HepG2 (cell line): ENCODE results near the gene PROX1. TPM values are rescaled to one million over a fixed set of nuclear protein-coding genes. Genes with fewer than 3 reads are reported as not detected.
A peak's percentile ranks its signal among the peaks of the same experiment; 100 is the strongest.

Experiments used
- FOXK2 ChIP-seq: fragments of 450-650 bp; IDR thresholded peaks from 2 replicates; pipeline ENCODE4 v1.6.1; 2016
- GPN1 ChIP-seq: sonication (generic); formaldehyde crosslinking; IDR thresholded peaks from 2 replicates; pipeline ENCODE4 v1.5.1; 2020; ENCODE audit warnings: missing genetic modification reagents, borderline replicate concordance
- KLF15 ChIP-seq: sonication (generic); formaldehyde crosslinking; IDR thresholded peaks from 2 replicates; pipeline ENCODE4 v1.8.1; 2023; ENCODE audit warnings: borderline replicate concordance, mild to moderate bottlenecking, inconsistent platforms, missing genetic modification reagents, mixed read lengths
- MTF1 ChIP-seq: sonication (generic); formaldehyde crosslinking; IDR thresholded peaks from 2 replicates; pipeline ENCODE4 v1.5.0; 2020; ENCODE audit warnings: missing genetic modification reagents
- RFX3 ChIP-seq: IDR thresholded peaks from 2 replicates; pipeline ENCODE4 v1.6.1; 2016; ENCODE audit warnings: missing biosample characterization, missing genetic modification reagents
- RNF2 ChIP-seq: fragments of 450-650 bp; conservative IDR thresholded peaks from 2 replicates; pipeline ENCODE4 v1.6.1; 2016; ENCODE audit warnings: low read depth
- ZC3H13 ChIP-seq: sonication (generic); formaldehyde crosslinking; IDR thresholded peaks from 2 replicates; pipeline ENCODE4 v1.8.1; 2023; ENCODE audit warnings: mild to moderate bottlenecking, missing genetic modification reagents, moderate library complexity
- ZNF260 ChIP-seq: sonication (generic); formaldehyde crosslinking; IDR thresholded peaks from 2 replicates; pipeline ENCODE4 v1.4.0; 2020; ENCODE audit warnings: missing genetic modification reagents, low read depth, mild to moderate bottlenecking, borderline replicate concordance
- ZNF549 ChIP-seq: sonication (generic); formaldehyde crosslinking; IDR thresholded peaks from 2 replicates; pipeline ENCODE4 v1.5.0; 2020; ENCODE audit warnings: missing genetic modification reagents
- ZNF552 ChIP-seq: sonication (generic); formaldehyde crosslinking; IDR thresholded peaks from 2 replicates; pipeline ENCODE4 v1.9.0; 2022; ENCODE audit warnings: missing genetic modification reagents, mild to moderate bottlenecking, borderline replicate concordance
- ZNF556 ChIP-seq: sonication (generic); formaldehyde crosslinking; IDR thresholded peaks from 2 replicates; pipeline ENCODE4 v1.4.0; 2020; ENCODE audit warnings: mild to moderate bottlenecking, missing genetic modification reagents, borderline replicate concordance
- ZNF737 ChIP-seq: sonication (generic); formaldehyde crosslinking; IDR thresholded peaks from 2 replicates; pipeline ENCODE4 v1.5.0; 2020; ENCODE audit warnings: missing genetic modification reagents, mild to moderate bottlenecking, borderline replicate concordance
- ZNF746 ChIP-seq: sonication (generic); formaldehyde crosslinking; IDR thresholded peaks from 2 replicates; pipeline ENCODE4 v1.8.0; 2022; ENCODE audit warnings: mild to moderate bottlenecking, missing genetic modification reagents
- ZNF761 ChIP-seq: sonication (generic); formaldehyde crosslinking; conservative IDR thresholded peaks from 2 replicates; pipeline ENCODE4 v1.4.0; 2020; ENCODE audit warnings: mild to moderate bottlenecking, missing genetic modification reagents
- polyA plus RNA-seq, 8 experiments: library from polyadenylated mRNA; depleted of rRNA in 3 of 8; stranded (reverse) in 7 of 8; unstranded in 1 of 8; fragments of >200 nt; fragmentation: Illumina TruSeq in 4 of 8; extraction: Trizol in 4 of 8; gene quantifications; 2 replicates each; pipeline versions ENCODE4 v1.2.1 to v1.2.3, GENCODE V29; 2011 to 2016; ENCODE audit warnings: low read depth in 4 of 8, missing spikeins in 1 of 8, mixed read lengths in 1 of 8; ENCODE audit not compliant: insufficient read depth in 1 of 8
- total RNA-seq, 5 experiments: library from RNA; depleted of rRNA; stranded (reverse); fragments of >200 nt; fragmentation: Illumina TruSeq; extraction: Trizol; gene quantifications; 2 replicates each; pipeline ENCODE4 v1.2.3, GENCODE V29; 2016; ENCODE audit warnings: low read depth in 1 of 5
- TF ChIP-seq, protein P1 (sequence below): sonication (generic); formaldehyde crosslinking; IDR thresholded peaks from 2 replicates; pipeline ENCODE4 v1.4.0; 2020; ENCODE audit warnings: missing genetic modification reagents, mild to moderate bottlenecking, borderline replicate concordance
- TF ChIP-seq, protein P2 (sequence below): sonication (generic); formaldehyde crosslinking; IDR thresholded peaks from 2 replicates; pipeline ENCODE4 v1.5.0; 2020; ENCODE audit warnings: missing genetic modification reagents
- TF ChIP-seq, protein P3 (sequence below): sonication (generic); formaldehyde crosslinking; conservative IDR thresholded peaks from 2 replicates; pipeline ENCODE4 v1.8.0; 2022; ENCODE audit warnings: mild to moderate bottlenecking, moderate library complexity, missing genetic modification reagents
- TF ChIP-seq, protein P4 (sequence below): sonication (generic); formaldehyde crosslinking; IDR thresholded peaks from 2 replicates; pipeline ENCODE4 v1.5.0; 2020; ENCODE audit warnings: mild to moderate bottlenecking, missing genetic modification reagents, borderline replicate concordance

Gene PROX1
- total and polyA plus RNA-seq, 2 of the 13 experiments (the other 11 are each of a cell fraction or from before 2014, with no cell fraction given): 12.3 to 30.2 TPM

DNA sequence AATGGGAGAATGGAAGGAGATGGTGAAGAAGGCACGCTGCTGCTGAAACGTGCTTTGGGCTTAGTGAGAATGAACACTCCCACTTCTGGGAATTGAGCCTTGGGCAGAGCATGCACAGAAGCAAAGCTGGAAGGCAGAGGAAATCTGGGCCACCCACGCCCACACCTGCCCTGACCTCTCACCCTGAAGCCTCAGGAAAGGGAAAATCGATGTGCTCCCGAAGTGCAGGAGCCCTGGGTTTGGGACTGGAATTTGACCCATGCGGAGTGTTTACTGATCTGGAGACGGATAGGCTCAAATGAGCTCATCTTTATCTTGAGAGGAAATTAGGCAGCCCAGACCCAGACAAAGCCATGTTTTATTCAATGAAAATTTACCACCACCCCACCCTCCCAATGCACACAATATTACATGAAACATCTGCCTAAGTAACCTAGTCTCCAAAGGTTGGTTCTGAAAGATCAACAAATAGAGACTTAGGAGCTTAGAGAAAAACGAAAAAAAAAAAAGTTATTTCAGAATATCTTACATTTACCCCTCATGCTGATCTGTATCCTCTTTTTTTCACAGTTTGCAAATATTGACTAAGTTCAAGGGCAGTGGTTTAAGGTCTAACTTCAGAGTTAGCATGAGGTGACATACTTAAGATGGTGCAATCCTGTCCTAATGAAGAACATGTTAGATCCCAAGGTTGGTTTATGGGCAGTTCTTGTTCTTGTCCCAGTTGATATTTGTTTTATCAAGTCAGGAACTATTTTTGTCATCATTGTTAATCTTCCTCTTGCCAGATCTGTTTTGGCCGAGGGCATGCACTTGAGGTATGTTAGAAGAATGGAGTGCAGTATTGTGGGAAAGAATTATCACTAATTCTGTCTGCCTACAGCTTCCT, 63.0 kb downstream of the PROX1 start (continued):
- peak; percentile 27; the same call in 1 of the 2 replicates for TF ChIP-seq KLF15 (CRISPR knock-in tag)
- TF ChIP-seq ZNF549 (CRISPR knock-in tag): no peak
- TF ChIP-seq, protein P1, sequence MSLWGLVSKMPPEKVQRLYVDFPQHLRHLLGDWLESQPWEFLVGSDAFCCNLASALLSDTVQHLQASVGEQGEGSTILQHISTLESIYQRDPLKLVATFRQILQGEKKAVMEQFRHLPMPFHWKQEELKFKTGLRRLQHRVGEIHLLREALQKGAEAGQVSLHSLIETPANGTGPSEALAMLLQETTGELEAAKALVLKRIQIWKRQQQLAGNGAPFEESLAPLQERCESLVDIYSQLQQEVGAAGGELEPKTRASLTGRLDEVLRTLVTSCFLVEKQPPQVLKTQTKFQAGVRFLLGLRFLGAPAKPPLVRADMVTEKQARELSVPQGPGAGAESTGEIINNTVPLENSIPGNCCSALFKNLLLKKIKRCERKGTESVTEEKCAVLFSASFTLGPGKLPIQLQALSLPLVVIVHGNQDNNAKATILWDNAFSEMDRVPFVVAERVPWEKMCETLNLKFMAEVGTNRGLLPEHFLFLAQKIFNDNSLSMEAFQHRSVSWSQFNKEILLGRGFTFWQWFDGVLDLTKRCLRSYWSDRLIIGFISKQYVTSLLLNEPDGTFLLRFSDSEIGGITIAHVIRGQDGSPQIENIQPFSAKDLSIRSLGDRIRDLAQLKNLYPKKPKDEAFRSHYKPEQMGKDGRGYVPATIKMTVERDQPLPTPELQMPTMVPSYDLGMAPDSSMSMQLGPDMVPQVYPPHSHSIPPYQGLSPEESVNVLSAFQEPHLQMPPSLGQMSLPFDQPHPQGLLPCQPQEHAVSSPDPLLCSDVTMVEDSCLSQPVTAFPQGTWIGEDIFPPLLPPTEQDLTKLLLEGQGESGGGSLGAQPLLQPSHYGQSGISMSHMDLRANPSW (CRISPR knock-in tag): peak; percentile 79; the same call in 1 of the 2 replicates
- TF ChIP-seq ZNF552 (CRISPR knock-in tag): 0 out of 2 replicates have a peak, but pooled peaks have one; percentile 28
- no peak for TF ChIP-seq RFX3 (CRISPR knock-in tag)
- 0 out of 2 replicates have a peak, but pooled peaks have one; percentile 61 for TF ChIP-seq ZNF761 (CRISPR knock-in tag)
- TF ChIP-seq ZC3H13 (CRISPR knock-in tag): 0 out of 2 replicates have a peak, but pooled peaks have one; percentile 38
- TF ChIP-seq RNF2: no peak
- TF ChIP-seq, protein P2, sequence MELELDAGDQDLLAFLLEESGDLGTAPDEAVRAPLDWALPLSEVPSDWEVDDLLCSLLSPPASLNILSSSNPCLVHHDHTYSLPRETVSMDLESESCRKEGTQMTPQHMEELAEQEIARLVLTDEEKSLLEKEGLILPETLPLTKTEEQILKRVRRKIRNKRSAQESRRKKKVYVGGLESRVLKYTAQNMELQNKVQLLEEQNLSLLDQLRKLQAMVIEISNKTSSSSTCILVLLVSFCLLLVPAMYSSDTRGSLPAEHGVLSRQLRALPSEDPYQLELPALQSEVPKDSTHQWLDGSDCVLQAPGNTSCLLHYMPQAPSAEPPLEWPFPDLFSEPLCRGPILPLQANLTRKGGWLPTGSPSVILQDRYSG (CRISPR knock-in tag): peak; percentile 78
- peak; percentile 61; the same call in 1 of the 2 replicates for TF ChIP-seq ZNF556
- TF ChIP-seq GPN1 (CRISPR knock-in tag): no peak
- TF ChIP-seq, protein P3, sequence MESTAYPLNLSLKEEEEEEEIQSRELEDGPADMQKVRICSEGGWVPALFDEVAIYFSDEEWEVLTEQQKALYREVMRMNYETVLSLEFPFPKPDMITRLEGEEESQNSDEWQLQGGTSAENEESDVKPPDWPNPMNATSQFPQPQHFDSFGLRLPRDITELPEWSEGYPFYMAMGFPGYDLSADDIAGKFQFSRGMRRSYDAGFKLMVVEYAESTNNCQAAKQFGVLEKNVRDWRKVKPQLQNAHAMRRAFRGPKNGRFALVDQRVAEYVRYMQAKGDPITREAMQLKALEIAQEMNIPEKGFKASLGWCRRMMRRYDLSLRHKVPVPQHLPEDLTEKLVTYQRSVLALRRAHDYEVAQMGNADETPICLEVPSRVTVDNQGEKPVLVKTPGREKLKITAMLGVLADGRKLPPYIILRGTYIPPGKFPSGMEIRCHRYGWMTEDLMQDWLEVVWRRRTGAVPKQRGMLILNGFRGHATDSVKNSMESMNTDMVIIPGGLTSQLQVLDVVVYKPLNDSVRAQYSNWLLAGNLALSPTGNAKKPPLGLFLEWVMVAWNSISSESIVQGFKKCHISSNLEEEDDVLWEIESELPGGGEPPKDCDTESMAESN (CRISPR knock-in tag): 0 out of 2 replicates have a peak, but pooled peaks have one; percentile 74
- TF ChIP-seq, protein P4, sequence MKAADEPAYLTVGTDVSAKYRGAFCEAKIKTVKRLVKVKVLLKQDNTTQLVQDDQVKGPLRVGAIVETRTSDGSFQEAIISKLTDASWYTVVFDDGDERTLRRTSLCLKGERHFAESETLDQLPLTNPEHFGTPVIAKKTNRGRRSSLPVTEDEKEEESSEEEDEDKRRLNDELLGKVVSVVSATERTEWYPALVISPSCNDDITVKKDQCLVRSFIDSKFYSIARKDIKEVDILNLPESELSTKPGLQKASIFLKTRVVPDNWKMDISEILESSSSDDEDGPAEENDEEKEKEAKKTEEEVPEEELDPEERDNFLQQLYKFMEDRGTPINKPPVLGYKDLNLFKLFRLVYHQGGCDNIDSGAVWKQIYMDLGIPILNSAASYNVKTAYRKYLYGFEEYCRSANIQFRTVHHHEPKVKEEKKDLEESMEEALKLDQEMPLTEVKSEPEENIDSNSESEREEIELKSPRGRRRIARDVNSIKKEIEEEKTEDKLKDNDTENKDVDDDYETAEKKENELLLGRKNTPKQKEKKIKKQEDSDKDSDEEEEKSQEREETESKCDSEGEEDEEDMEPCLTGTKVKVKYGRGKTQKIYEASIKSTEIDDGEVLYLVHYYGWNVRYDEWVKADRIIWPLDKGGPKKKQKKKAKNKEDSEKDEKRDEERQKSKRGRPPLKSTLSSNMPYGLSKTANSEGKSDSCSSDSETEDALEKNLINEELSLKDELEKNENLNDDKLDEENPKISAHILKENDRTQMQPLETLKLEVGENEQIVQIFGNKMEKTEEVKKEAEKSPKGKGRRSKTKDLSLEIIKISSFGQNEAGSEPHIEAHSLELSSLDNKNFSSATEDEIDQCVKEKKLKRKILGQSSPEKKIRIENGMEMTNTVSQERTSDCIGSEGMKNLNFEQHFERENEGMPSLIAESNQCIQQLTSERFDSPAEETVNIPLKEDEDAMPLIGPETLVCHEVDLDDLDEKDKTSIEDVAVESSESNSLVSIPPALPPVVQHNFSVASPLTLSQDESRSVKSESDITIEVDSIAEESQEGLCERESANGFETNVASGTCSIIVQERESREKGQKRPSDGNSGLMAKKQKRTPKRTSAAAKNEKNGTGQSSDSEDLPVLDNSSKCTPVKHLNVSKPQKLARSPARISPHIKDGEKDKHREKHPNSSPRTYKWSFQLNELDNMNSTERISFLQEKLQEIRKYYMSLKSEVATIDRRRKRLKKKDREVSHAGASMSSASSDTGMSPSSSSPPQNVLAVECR (CRISPR knock-in tag): no peak; the same call in 1 of the 2 replicates
- TF ChIP-seq FOXK2: 0 out of 2 replicates have a peak, but pooled peaks have one; percentile 15
- TF ChIP-seq MTF1: no peak
- TF ChIP-seq ZNF746 (CRISPR knock-in tag): peak; percentile 92; the same call in 1 of the 2 replicates
- no peak for TF ChIP-seq ZNF260 (CRISPR knock-in tag)
- no peak for TF ChIP-seq ZNF737 (CRISPR knock-in tag)
